Measurements from ENCODE around the gene SIRT7.

- TF ChIP-seq CTCF (IDR thresholded peaks at IDR 0.05) = no peak
- TF ChIP-seq REST (IDR thresholded peaks at IDR 0.05; ENCODE audit: low read depth, low read length) = no peak
- no peak for TF ChIP-seq POLR2AphosphoS5 (IDR thresholded peaks at IDR 0.05; ENCODE audit: low read depth, low read length)
- no peak for TF ChIP-seq TEAD4 (IDR thresholded peaks at IDR 0.05; ENCODE audit: borderline replicate concordance, insufficient read depth)
- TF ChIP-seq EZH2phosphoT487 (IDR thresholded peaks at IDR 0.05; ENCODE audit: borderline replicate concordance, low read depth) = no peak
- no peak for TF ChIP-seq FOSL2 (IDR thresholded peaks at IDR 0.05; ENCODE audit: borderline replicate concordance, low read depth)
- no peak for TF ChIP-seq CHD2 (IDR thresholded peaks at IDR 0.05; ENCODE audit: low read length, partially characterized antibody)
- no peak for TF ChIP-seq NFIC (IDR thresholded peaks at IDR 0.05; ENCODE audit: borderline replicate concordance)
- no peak for TF ChIP-seq EP300 (IDR thresholded peaks at IDR 0.05; ENCODE audit: borderline replicate concordance in 1 of 2, low read depth in 1 of 2, low read length in 1 of 2)
- TF ChIP-seq SIN3A (IDR thresholded peaks at IDR 0.05; ENCODE audit: borderline replicate concordance, low read depth, low read length) = no peak
Observed at GRCh38 chr17:81932333-81932983, 14.5 kb upstream of the SIRT7 start.
